SK-N-SH (cell line): Measurements from ENCODE around the gene STK32C. TPM values are rescaled to one million over a fixed set of nuclear protein-coding genes. Genes with fewer than 3 reads are reported as not detected.

ENCODE experiments used
- CTCF ChIA-PET: fragments of 300-600, 350-600 bp; formaldehyde crosslinking; extraction: SDS; loops from one replicate; lab custom pipeline; 2021; lab: Yijun Ruan, JAX
- POLR2A ChIA-PET: fragments of 350-600 bp; sonication (Branson Sonifier 250); formaldehyde crosslinking; extraction: SDS; loops from one replicate; lab custom pipeline; 2020; ENCODE audit warnings: antibody characterized with exemption, inconsistent platforms; lab: Yijun Ruan, JAX
- DNase-seq: peaks from one replicate; pipeline ENCODE4 v3.0.0; 2012
- H2AFZ ChIP-seq: fragments of 200-600 bp; sonication (generic); 2 replicates; pipeline ENCODE4 v1.8.1; 2016; ENCODE audit warnings: antibody characterized with exemption, mild to moderate bottlenecking, low read depth
- H3F3A ChIP-seq: fragments of 200-600 bp; sonication (generic); replicated peaks from 2 replicates; pipeline ENCODE3; 2016; ENCODE audit warnings: antibody characterized with exemption, mild to moderate bottlenecking; ENCODE audit not compliant: insufficient read depth
- H3K27ac ChIP-seq, 2 experiments: fragments of 200-500 bp in 1 of 2; fragments of 200-600 bp in 1 of 2; sonication (Bioruptor generic) in 1 of 2; sonication (generic), shearing (Covaris generic) in 1 of 2; 2 replicates each; pipeline versions ENCODE4 v1.5.1 to v1.6.1; 2014 to 2016; ENCODE audit warnings: low read depth in 2 of 2, inconsistent platforms in 1 of 2, low read length in 1 of 2, mild to moderate bottlenecking in 1 of 2, mixed read lengths in 1 of 2
- H3K27me3 ChIP-seq: fragments of 200-600 bp; sonication (generic), shearing (Covaris generic); 2 replicates; pipeline ENCODE4 v1.6.1; 2016; ENCODE audit warnings: mixed run types; ENCODE audit not compliant: insufficient read depth
- H3K36me3 ChIP-seq, 2 experiments: fragments of 200-500 bp in 1 of 2; fragments of 200-600 bp in 1 of 2; sonication (Bioruptor generic) in 1 of 2; sonication (generic) in 1 of 2; replicated peaks in 1 of 2; 2 replicates each; pipeline versions ENCODE3 to v1.5.1; 2014 to 2016; ENCODE audit warnings: low read length in 1 of 2, mild to moderate bottlenecking in 1 of 2; ENCODE audit not compliant: insufficient read depth in 2 of 2, control insufficient read depth in 1 of 2
- H3K4me1 ChIP-seq, 2 experiments: fragments of 200-500 bp in 1 of 2; fragments of 200-600 bp in 1 of 2; sonication (Bioruptor generic) in 1 of 2; sonication (generic), shearing (Covaris generic) in 1 of 2; 2 replicates each; pipeline versions ENCODE4 v1.5.1 to v1.6.1; 2014 to 2016; ENCODE audit warnings: low read depth in 1 of 2, low read length in 1 of 2, mixed run types in 1 of 2; ENCODE audit not compliant: insufficient read depth in 2 of 2, control insufficient read depth in 1 of 2
- H3K4me2 ChIP-seq: fragments of 200-600 bp; sonication (generic), shearing (Covaris generic); 2 replicates; pipeline ENCODE4 v1.6.1; 2017; ENCODE audit warnings: mixed run types
- H3K4me3 ChIP-seq, 2 experiments: fragments of 200-500 bp in 1 of 2; fragments of 200-600 bp in 1 of 2; sonication (Bioruptor generic) in 1 of 2; sonication (generic), shearing (Covaris generic) in 1 of 2; 2 replicates each; pipeline versions ENCODE4 v1.5.1 to v1.8.1; 2014 to 2016; ENCODE audit warnings: low read depth in 2 of 2, inconsistent platforms in 1 of 2, low read length in 1 of 2, mild to moderate bottlenecking in 1 of 2, mixed read lengths in 1 of 2, moderate library complexity in 1 of 2
- H3K79me2 ChIP-seq: fragments of 200-600 bp; sonication (generic); 2 replicates; pipeline ENCODE4 v1.8.1; 2017; ENCODE audit warnings: mild to moderate bottlenecking; ENCODE audit not compliant: insufficient read depth
- H3K9ac ChIP-seq: fragments of 200-600 bp; sonication (generic); 2 replicates; pipeline ENCODE4 v1.6.1; 2017; ENCODE audit warnings: mixed run types
- H3K9me2 ChIP-seq: fragments of 200-600 bp; sonication (generic); 2 replicates; pipeline ENCODE4 v1.6.1; 2017; ENCODE audit warnings: mixed run types
- H3K9me3 ChIP-seq: fragments of 200-600 bp; sonication (generic); 2 replicates; pipeline ENCODE4 v1.6.1; 2017; ENCODE audit warnings: mixed run types, mild to moderate bottlenecking, moderate library complexity
- H4K20me1 ChIP-seq: fragments of 200-600 bp; sonication (generic); 2 replicates; pipeline ENCODE4 v1.6.1; 2017; ENCODE audit warnings: mild to moderate bottlenecking, mixed run types; ENCODE audit not compliant: insufficient read depth
- EZH2phosphoT487 ChIP-seq: fragments of 200-600 bp; sonication (generic); IDR thresholded peaks from 2 replicates; pipeline ENCODE4 v1.6.1; 2017; ENCODE audit warnings: low read depth, mixed run types, mild to moderate bottlenecking, antibody characterized with exemption, moderate library complexity, borderline replicate concordance
- FOSL2 ChIP-seq: IDR thresholded peaks from 2 replicates; pipeline ENCODE4 v1.4.0; 2012; ENCODE audit warnings: low read depth, mild to moderate bottlenecking, moderate library complexity, borderline replicate concordance
- FOXM1 ChIP-seq: IDR thresholded peaks from 2 replicates; pipeline ENCODE4 v1.4.0; 2012; ENCODE audit warnings: low read depth, mild to moderate bottlenecking
- MXI1 ChIP-seq: IDR thresholded peaks from 2 replicates; pipeline ENCODE4 v1.6.1; 2012; ENCODE audit warnings: mild to moderate bottlenecking, low read depth, low read length, improper control_type of control experiment
- NFIC ChIP-seq: IDR thresholded peaks from 2 replicates; pipeline ENCODE4 v1.4.0; 2012; ENCODE audit warnings: borderline replicate concordance
- RCOR1 ChIP-seq: fragments of 150-350 bp; IDR thresholded peaks from 2 replicates; pipeline ENCODE4 v1.6.1; 2017; ENCODE audit warnings: antibody characterized with exemption, low read length
- TAF1 ChIP-seq: IDR thresholded peaks from 2 replicates; pipeline ENCODE4 v1.6.1; 2012; ENCODE audit warnings: low read depth, mild to moderate bottlenecking, low read length, moderate library complexity, borderline replicate concordance
- TCF12 ChIP-seq: IDR thresholded peaks from 2 replicates; pipeline ENCODE4 v1.4.0; 2012
- TEAD4 ChIP-seq: IDR thresholded peaks from 2 replicates; pipeline ENCODE4 v1.4.0; 2012; ENCODE audit warnings: mild to moderate bottlenecking, borderline replicate concordance; ENCODE audit not compliant: insufficient read depth
- USF1 ChIP-seq: IDR thresholded peaks from 2 replicates; pipeline ENCODE4 v1.4.0; 2012; ENCODE audit warnings: low read depth, borderline replicate concordance
- WGBS: methylation state at CpG from one replicate; pipeline ENCODE4 v1.1.6; 2017; ENCODE audit warnings: low lambda C conversion rate; 5-methylcytosine and 5-hydroxymethylcytosine counted together
- polyA plus RNA-seq, 3 experiments: library from polyadenylated mRNA; depleted of rRNA; stranded (reverse); fragments of >200 nt; gene quantifications; 2 replicates each; pipeline ENCODE4 v1.2.3, GENCODE V29; 2012

STK32C gene
- polyA plus RNA-seq, 1 of the 3 experiments (the other 2 are of a cell fraction), result 27.8 TPM

- Histone ChIP-seq H3K9ac (no peak overlapping the region), H4K20me1 (no peaks in the 10 kb centered on the region), H3K4me1 (peaks cover 0 to 32% of the 10 kb centered on the region in 2 experiments; a peak in 1 of 4 replicates), H3K36me3 (peaks cover 0 to 4% of the 10 kb centered on the region in 2 experiments), H3K9me3 (no peaks in the 10 kb centered on the region), H3K27ac (no peak overlapping the region), H3K79me2 (0 out of 2 replicates have a peak, but pooled peaks cover 5% of the 10 kb centered on the region), H3F3A (no peaks in the 10 kb centered on the region), H3K9me2 (no peaks in the 10 kb centered on the region), H3K4me3 (no peak overlapping the region), H3K27me3 (no peaks in the 10 kb centered on the region), H3K4me2 (no peak overlapping the region), H2AFZ (no peak overlapping the region)
- CTCF ChIA-PET, result interaction anchor here (1.0 kb wide), 2 partner anchors 12 to 18 kb away, joined by 3 read pairs; no protein-coding TSS in a partner anchor
- no peak for DNase-seq
- POLR2A ChIA-PET, result interaction anchor here (0.6 kb wide), 1 partner anchor 115 kb away, joined by 3 read pairs; no protein-coding TSS in a partner anchor
- no peak for TF ChIP-seq TCF12
- no peak for TF ChIP-seq TEAD4
- no peak for TF ChIP-seq FOSL2
- no peak for TF ChIP-seq USF1
- no peak for TF ChIP-seq FOXM1
- no peak for TF ChIP-seq NFIC
- no peak for TF ChIP-seq RCOR1
- WGBS, result 92% methylated on average over 19 of the region's 22 CpGs
Observed at GRCh38 chr10:132305654-132306342, 2.0 kb downstream of the STK32C start.

GRCh38 chr10:132304756-132305509 lies 2.8 kb downstream of the STK32C start:
- Histone ChIP-seq H3K9me2 (no peaks in the 10 kb centered on the region), H3K27ac (no peak overlapping the region), H3K4me1 (peaks cover 0 to 40% of the 10 kb centered on the region in 2 experiments; a peak in 1 of 4 replicates), H3K9ac (no peak overlapping the region), H3K36me3 (peaks cover 0 to 4% of the 10 kb centered on the region in 2 experiments), H3K9me3 (no peaks in the 10 kb centered on the region), H3K4me3 (no peak overlapping the region), H3K79me2 (0 out of 2 replicates have a peak, but pooled peaks cover 5% of the 10 kb centered on the region), H3K27me3 (no peaks in the 10 kb centered on the region), H2AFZ (no peak overlapping the region), H3F3A (no peaks in the 10 kb centered on the region), H3K4me2 (no peak overlapping the region), H4K20me1 (no peaks in the 10 kb centered on the region)
- TF ChIP-seq MXI1 (no peak), EZH2phosphoT487 (no peak), TAF1 (no peak), RCOR1 (no peak), USF1 (no peak)
- ChIA-PET CTCF (no interaction called here), POLR2A (no interaction called here)
- DNase-seq, result no peak
- WGBS, result 90% methylated on average over 13 of the region's 21 CpGs
